GM23338 (cell line): ENCODE measurements around the gene R3HDM2. TPM values are rescaled to one million over a fixed set of nuclear protein-coding genes. Genes with fewer than 3 reads are reported as not detected.

Source experiments
- ATAC-seq: fragments of 200-7000 bp; cut with Tn5 transposase; 3 replicates; pipeline ENCODE4 v1.9.1; 2020
- DNase-seq: peaks from one replicate; pipeline ENCODE4 v3.0.0-alpha.2; 2015; ENCODE audit warnings: low spot score
- H2AFZ ChIP-seq: fragments of 200-600 bp; sonication (generic); 2 replicates; pipeline ENCODE4 v1.8.0; 2016; ENCODE audit warnings: antibody characterized with exemption, mild to moderate bottlenecking, moderate library complexity
- H3F3A ChIP-seq: fragments of 200-600 bp; sonication (generic); replicated peaks from 2 replicates; pipeline ENCODE4 v1.8.0; 2017; ENCODE audit warnings: antibody characterized with exemption, mixed run types, low read depth
- H3K27ac ChIP-seq: fragments of 200-600 bp; sonication (generic); 2 replicates; pipeline ENCODE4 v1.6.1; 2016; ENCODE audit warnings: low read depth
- H3K27me3 ChIP-seq: fragments of 200-600 bp; sonication (generic); 2 replicates; pipeline ENCODE4 v1.8.0; 2016; ENCODE audit warnings: mild to moderate bottlenecking, mixed run types, moderate library complexity; ENCODE audit not compliant: insufficient read depth
- H3K36me3 ChIP-seq: fragments of 200-600 bp; sonication (generic); 2 replicates; pipeline ENCODE4 v1.8.0; 2016; ENCODE audit warnings: mild to moderate bottlenecking; ENCODE audit not compliant: insufficient read depth
- H3K4me1 ChIP-seq: fragments of 200-600 bp; sonication (generic); 2 replicates; pipeline ENCODE4 v1.8.0; 2016; ENCODE audit warnings: mild to moderate bottlenecking, moderate library complexity; ENCODE audit not compliant: insufficient read depth
- H3K4me2 ChIP-seq: fragments of 200-600 bp; sonication (generic); 2 replicates; pipeline ENCODE4 v1.7.1; 2017; ENCODE audit warnings: mixed run types
- H3K4me3 ChIP-seq: fragments of 200-600 bp; sonication (generic); 2 replicates; pipeline ENCODE4 v1.6.1; 2016; ENCODE audit warnings: mixed run types
- H3K79me2 ChIP-seq: fragments of 200-600 bp; sonication (generic); replicated peaks from 2 replicates; pipeline ENCODE4 v1.8.0; 2017; ENCODE audit warnings: mild to moderate bottlenecking; ENCODE audit not compliant: insufficient read depth
- H3K9me2 ChIP-seq: fragments of 200-600 bp; sonication (generic); 2 replicates; pipeline ENCODE4 v1.8.0; 2017; ENCODE audit not compliant: insufficient read depth
- H4K20me1 ChIP-seq: fragments of 200-600 bp; sonication (generic); replicated peaks from 2 replicates; pipeline ENCODE4 v1.8.0; 2017; ENCODE audit warnings: mild to moderate bottlenecking; ENCODE audit not compliant: insufficient read depth
- H3K27ac Mint-ChIP-seq: 2 replicates; pipeline ENCODE4 v1.8.0; 2020; ENCODE audit warnings: inconsistent platforms, mild to moderate bottlenecking, moderate library complexity, mixed read lengths
- H3K27me3 Mint-ChIP-seq: 3 replicates; pipeline ENCODE4 v1.8.0; 2022; ENCODE audit warnings: low read depth, mild to moderate bottlenecking, moderate library complexity, mixed read lengths, inconsistent platforms; ENCODE audit not compliant: insufficient read depth, poor library complexity
- H3K36me3 Mint-ChIP-seq: 3 replicates; pipeline ENCODE4 v1.8.0; 2021; ENCODE audit warnings: low read depth, mild to moderate bottlenecking, inconsistent platforms, moderate library complexity, mixed read lengths
- H3K4me1 Mint-ChIP-seq: 3 replicates; pipeline ENCODE4 v1.8.0; 2020; ENCODE audit warnings: mild to moderate bottlenecking, inconsistent platforms, mixed read lengths
- H3K4me3 Mint-ChIP-seq: 3 replicates; pipeline ENCODE4 v1.8.0; 2021; ENCODE audit warnings: moderate library complexity, mild to moderate bottlenecking, inconsistent platforms, mixed read lengths
- H3K9me3 Mint-ChIP-seq: 3 replicates; pipeline ENCODE4 v1.8.0; 2020; ENCODE audit warnings: moderate library complexity, mild to moderate bottlenecking, inconsistent platforms, mixed read lengths
- CREB1 ChIP-seq: fragments of 250-450 bp; sonication (Bioruptor Pico); IDR thresholded peaks from 2 replicates; pipeline ENCODE4 v1.5.0; 2020; ENCODE audit warnings: low read depth, mild to moderate bottlenecking, moderate library complexity
- ETS1 ChIP-seq: IDR thresholded peaks from 2 replicates; pipeline ENCODE4 v1.6.1; 2016; ENCODE audit warnings: antibody characterized with exemption
- EZH2 ChIP-seq: fragments of 200-600 bp; sonication (generic); IDR thresholded peaks from one replicate; pipeline ENCODE4 v1.8.0; 2017; ENCODE audit warnings: antibody characterized with exemption, mild to moderate bottlenecking, low read depth; ENCODE audit not compliant: unreplicated experiment
- EZH2phosphoT487 ChIP-seq: fragments of 200-600 bp; sonication (generic); IDR thresholded peaks from one replicate; pipeline ENCODE4 v1.8.1; 2018; ENCODE audit warnings: antibody characterized with exemption; ENCODE audit not compliant: unreplicated experiment
- POLR2AphosphoS5 ChIP-seq: IDR thresholded peaks from 2 replicates; pipeline ENCODE4 v1.6.1; 2016; ENCODE audit warnings: antibody characterized with exemption, low read depth
- REST ChIP-seq: IDR thresholded peaks from one replicate; pipeline ENCODE4 v1.6.1; 2018; ENCODE audit warnings: antibody characterized with exemption; ENCODE audit not compliant: unreplicated experiment
- ZNF114 ChIP-seq: fragments of 250-450 bp; sonication (Bioruptor Pico); IDR thresholded peaks from 2 replicates; pipeline ENCODE4 v1.5.0; 2020; ENCODE audit warnings: mild to moderate bottlenecking, moderate library complexity
- ZNF331 ChIP-seq: fragments of 250-450 bp; sonication (Bioruptor Pico); IDR thresholded peaks from 2 replicates; pipeline ENCODE4 v1.5.0; 2020; ENCODE audit warnings: low read depth, mild to moderate bottlenecking, moderate library complexity
- ZNF462 ChIP-seq: fragments of 250-450 bp; sonication (Bioruptor Pico); IDR thresholded peaks from 2 replicates; pipeline ENCODE4 v1.5.0; 2020; ENCODE audit warnings: mild to moderate bottlenecking, moderate library complexity
- polyA plus RNA-seq: library from polyadenylated mRNA; unstranded; fragments of >200 nt; fragmentation: Nextera tagmentation; extraction: Ambion mirVana; gene quantifications from 2 replicates; pipeline ENCODE4 v1.2.1, GENCODE V29; 2016
- total RNA-seq: library from RNA; depleted of rRNA; stranded (reverse); fragments of >200 nt; shearing (Covaris generic); gene quantifications from 2 replicates; pipeline ENCODE4 v1.2.3, GENCODE V29; 2014

The R3HDM2 gene
- total and polyA plus RNA-seq, 2 experiments from 2014 or later = 9.6 to 19.6 TPM

- TF ChIP-seq ZNF462 (CRISPR knock-in tag) (no peak), EZH2 (no peak), CREB1 (no peak)
Measured at GRCh38 chr12:57420482-57420881, 10.4 kb downstream of the R3HDM2 start (continued).

GRCh38 chr12:57419495-57419894, 11.3 kb downstream of the R3HDM2 start:
- Histone ChIP-seq H3F3A (no peaks in the 10 kb centered on the region), H3K4me2 (no peak overlapping the region), H3K36me3 (no peaks in the 10 kb centered on the region), H3K4me3 (no peak overlapping the region), H3K27me3 (no peaks in the 10 kb centered on the region), H3K9me2 (no peaks in the 10 kb centered on the region), H3K4me1 (peaks cover 8% of the 10 kb centered on the region; the same call in 1 of the 2 replicates), H4K20me1 (peaks cover 10% of the 10 kb centered on the region), H3K27ac (no peak overlapping the region), H2AFZ (no peak overlapping the region), H3K79me2 (peaks cover 8% of the 10 kb centered on the region; the same call in 1 of the 2 replicates)
- ATAC-seq = no peak
- no peaks in the 10 kb centered on the region for H3K9me3 Mint-ChIP-seq
- DNase-seq = no peak
- peaks cover 14% of the 10 kb centered on the region for H3K4me1 Mint-ChIP-seq
- H3K4me3 Mint-ChIP-seq = no peak overlapping the region; the same call in 2 of the 3 replicates
- H3K27me3 Mint-ChIP-seq = peaks cover 2% of the 10 kb centered on the region
- H3K27ac Mint-ChIP-seq = no peak overlapping the region
- H3K36me3 Mint-ChIP-seq = peaks cover 3% of the 10 kb centered on the region
- TF ChIP-seq ETS1 (no peak), POLR2AphosphoS5 (no peak), EZH2 (no peak), EZH2phosphoT487 (no peak), ZNF331 (CRISPR knock-in tag) (no peak), ZNF114 (CRISPR knock-in tag) (no peak), REST (no peak)
